ENCODE data around the gene ALOX12B.

- TF ChIP-seq CTCF (IDR thresholded peaks at IDR 0.05) (no peak), POLR2A (IDR thresholded peaks at IDR 0.05) (no peak)
These were observed 14.6 kb downstream of the ALOX12B start for GRCh38 chr17:8072729-8073461.

Data from thyroid gland (tissue), 4 donors.